Stomach (tissue), 9 donors: ENCODE measurements around the gene TRMT6. TPM values are rescaled to one million over a fixed set of nuclear protein-coding genes. Genes with fewer than 3 reads are reported as not detected.

Experiments
- DNase-seq, 2 donors: peaks; one replicate each; pipeline versions ENCODE4 v3.0.0 to v3.0.0-alpha.2; 2013 to 2019
- H3K27ac ChIP-seq, 5 donors: fragments of 200-600 bp in 4 of 5; sonication (generic) in 4 of 5; one replicate each; pipeline ENCODE4 v1.5.1; 2013 to 2019; ENCODE audit warnings: mild to moderate bottlenecking in 1 of 5, moderate library complexity in 1 of 5
- H3K27me3 ChIP-seq, 3 donors: fragments of 200-600 bp; sonication (generic); one replicate each; pipeline ENCODE4 v1.5.1; 2017 to 2019; ENCODE audit warnings: mixed run types in 1 of 3
- H3K36me3 ChIP-seq, 4 donors: fragments of 200-600 bp; sonication (generic); 1 replicate in 3 of 4; 2 replicates in 1 of 4; pipeline ENCODE4 v1.5.1; 2016 to 2019
- H3K4me1 ChIP-seq, 4 donors: fragments of 200-600 bp; sonication (generic); one replicate each; pipeline ENCODE4 v1.5.1; 2016 to 2019
- H3K4me3 ChIP-seq, 4 donors: fragments of 200-600 bp; sonication (generic) in 3 of 4; one replicate each; pipeline ENCODE4 v1.5.1; 2016 to 2019; ENCODE audit warnings: mild to moderate bottlenecking in 1 of 4
- H3K9me3 ChIP-seq, 4 donors: fragments of 200-600 bp; sonication (generic); one replicate each; pipeline ENCODE4 v1.5.1; 2016 to 2019
- CTCF ChIP-seq, 7 experiments: fragments of 450-650 bp in 4 of 7; fragments of 200-600 bp in 3 of 7; sonication (generic) in 3 of 7; IDR thresholded peaks; one replicate each; pipeline ENCODE4 v1.5.1; 2016 to 2019; ENCODE audit warnings: antibody characterized with exemption in 7 of 7, control low read depth in 2 of 7, mild to moderate bottlenecking in 1 of 7
- EP300 ChIP-seq: sonication (generic); formaldehyde crosslinking; IDR thresholded peaks from one replicate; pipeline ENCODE4 v1.6.1; 2017; ENCODE audit warnings: antibody characterized with exemption
- POLR2A ChIP-seq, 4 donors: fragments of 450-650 bp; IDR thresholded peaks; one replicate each; pipeline ENCODE4 v1.6.1; 2016; ENCODE audit warnings: antibody characterized with exemption in 4 of 4, control low read depth in 2 of 4, mild to moderate bottlenecking in 1 of 4, moderate library complexity in 1 of 4
- POLR2AphosphoS5 ChIP-seq, 3 donors: sonication (generic); formaldehyde crosslinking; IDR thresholded peaks; one replicate each; pipeline ENCODE4 v1.6.1; 2016; ENCODE audit warnings: antibody characterized with exemption in 3 of 3
- WGBS, 5 donors: extraction: QIAGEN DNeasy Blood & Tissue Kit in 3 of 5; methylation state at CpG; one replicate each; pipeline versions ENCODE4 v1.1.5 to v1.1.7; 2013 to 2018; 5-methylcytosine and 5-hydroxymethylcytosine counted together
- intact Hi-C: fragments of 100-400 bp; cut with DNase I; formaldehyde crosslinking; loops from one replicate; pipeline ENCODE4 v1.15.1; 2023; ENCODE audit warnings: low total_unique reads
- polyA plus RNA-seq, 3 donors: library from polyadenylated mRNA; stranded (reverse); fragments of 200-250 nt; gene quantifications; one replicate each; pipeline ENCODE4 v1.2.3, GENCODE V29; 2013
- total RNA-seq, 5 donors: library from RNA; depleted of rRNA; stranded (reverse); fragments of >200 nt; gene quantifications; one replicate each; pipeline versions ENCODE4 v1.1.0 to v1.2.3, GENCODE V29; 2014 to 2016
- donor health status: healthy with polysubstance abuse.
- donor health status: Bipolar disorder and iron deficiency.
- donor health status: healthy.

The TRMT6 gene
- total and polyA plus RNA-seq, 8 donors = 2.9 to 10.9 (median 8.0) TPM

GRCh38 chr20:5969940-5970339, 19.6 kb upstream of the TRMT6 start:
- intact Hi-C loops = no loop called here
- Histone ChIP-seq H3K9me3 (no peaks in the 10 kb centered on the region), H3K4me3 (no peak overlapping the region), H3K27me3 (no peaks in the 10 kb centered on the region), H3K27ac (no peak overlapping the region), H3K4me1 (no peaks in the 10 kb centered on the region), H3K36me3 (peaks cover 0 to 62% (median 57%) of the 10 kb centered on the region in 4 donors)
- TF ChIP-seq EP300 (no peak), POLR2A (IDR thresholded peaks at IDR 0.05) (no peak), POLR2AphosphoS5 (IDR thresholded peaks at IDR 0.05) (no peak), CTCF (IDR thresholded peaks at IDR 0.05) (no peak)
- DNase-seq = no peak

- intact Hi-C loops = no loop called here
- H3K27ac ChIP-seq = no peak overlapping the region
- H3K4me1 ChIP-seq = no peaks in the 10 kb centered on the region
- 80 to 89% (median 86%) methylated on average over 9 of the region's 9 CpGs for WGBS, 5 donors
- DNase-seq = no peak
- H3K9me3 ChIP-seq = no peaks in the 10 kb centered on the region
- TF ChIP-seq POLR2A (IDR thresholded peaks at IDR 0.05) (no peak), POLR2AphosphoS5 (IDR thresholded peaks at IDR 0.05) (no peak), CTCF (IDR thresholded peaks at IDR 0.05) (no peak)
- no peak overlapping the region for H3K4me3 ChIP-seq
- no peaks in the 10 kb centered on the region for H3K27me3 ChIP-seq
- H3K36me3 ChIP-seq = peaks cover 3 to 64% (median 58%) of the 10 kb centered on the region in 4 donors
Observed at GRCh38 chr20:5969348-5969935, 19.1 kb upstream of the TRMT6 start.

GRCh38 chr20:5968462-5968861, 18.1 kb upstream of the TRMT6 start:
- H3K27ac ChIP-seq = no peak overlapping the region
- H3K9me3 ChIP-seq = no peaks in the 10 kb centered on the region
- H3K27me3 ChIP-seq = no peaks in the 10 kb centered on the region
- H3K36me3 ChIP-seq = peaks cover 5 to 61% (median 58%) of the 10 kb centered on the region in 4 donors
- H3K4me3 ChIP-seq = no peak overlapping the region
- intact Hi-C loops = no loop called here
- TF ChIP-seq EP300 = no peak
- no peak for TF ChIP-seq POLR2AphosphoS5 (IDR thresholded peaks at IDR 0.05)
- TF ChIP-seq POLR2A (IDR thresholded peaks at IDR 0.05) = no peak
- no peak for TF ChIP-seq CTCF (IDR thresholded peaks at IDR 0.05)
- H3K4me1 ChIP-seq = no peaks in the 10 kb centered on the region
- 94 to 98% (median 98%) methylated on average over 3 of the region's 3 CpGs for WGBS, 5 donors
- DNase-seq = no peak

- Histone ChIP-seq H3K4me1 (no peaks in the 10 kb centered on the region), H3K36me3 (peaks cover 5 to 59% (median 55%) of the 10 kb centered on the region in 4 donors), H3K4me3 (no peak overlapping the region), H3K9me3 (no peaks in the 10 kb centered on the region), H3K27ac (no peak overlapping the region), H3K27me3 (no peaks in the 10 kb centered on the region)
- intact Hi-C loops = no loop called here
- DNase-seq = no peak
- 95 to 97% (median 96%) methylated on average over 6 of the region's 6 CpGs for WGBS, 5 donors
- TF ChIP-seq CTCF (IDR thresholded peaks at IDR 0.05) = no peak
- TF ChIP-seq POLR2A (IDR thresholded peaks at IDR 0.05) = no peak
- TF ChIP-seq POLR2AphosphoS5 (IDR thresholded peaks at IDR 0.05) = no peak
- TF ChIP-seq EP300 = no peak
Observed at GRCh38 chr20:5967469-5967868, 17.1 kb upstream of the TRMT6 start.
